Measurements from ENCODE around the gene TMC1. TPM values are rescaled to one million over a fixed set of nuclear protein-coding genes. Genes with fewer than 3 reads are reported as not detected.

TMC1 gene
- total and polyA plus RNA-seq, 2 of the 13 experiments (the other 11 are each of a cell fraction or from before 2014, with no cell fraction given) = 0.02 to 0.03 TPM

DNA sequence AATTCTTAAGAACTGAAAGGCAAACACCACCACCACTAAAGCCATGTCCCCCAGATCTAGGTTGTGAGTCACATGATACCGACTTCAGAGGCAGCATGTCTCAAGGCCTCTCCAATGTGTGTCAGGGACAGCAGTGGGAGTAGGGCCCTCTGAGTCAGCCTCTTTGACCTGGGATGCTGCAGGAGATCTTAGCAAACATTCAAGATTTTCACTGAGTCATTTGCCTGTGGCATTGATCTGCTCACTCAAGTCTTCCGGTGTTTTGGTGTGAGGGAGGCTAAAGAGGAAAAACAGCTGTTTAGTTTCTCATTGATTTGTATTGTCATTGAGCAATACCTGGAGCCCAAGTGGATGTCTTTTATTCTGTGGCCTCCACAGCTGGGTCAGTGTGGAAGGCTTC, 36.1 kb downstream of the TMC1 start (continued):
- TF ChIP-seq, protein P1, sequence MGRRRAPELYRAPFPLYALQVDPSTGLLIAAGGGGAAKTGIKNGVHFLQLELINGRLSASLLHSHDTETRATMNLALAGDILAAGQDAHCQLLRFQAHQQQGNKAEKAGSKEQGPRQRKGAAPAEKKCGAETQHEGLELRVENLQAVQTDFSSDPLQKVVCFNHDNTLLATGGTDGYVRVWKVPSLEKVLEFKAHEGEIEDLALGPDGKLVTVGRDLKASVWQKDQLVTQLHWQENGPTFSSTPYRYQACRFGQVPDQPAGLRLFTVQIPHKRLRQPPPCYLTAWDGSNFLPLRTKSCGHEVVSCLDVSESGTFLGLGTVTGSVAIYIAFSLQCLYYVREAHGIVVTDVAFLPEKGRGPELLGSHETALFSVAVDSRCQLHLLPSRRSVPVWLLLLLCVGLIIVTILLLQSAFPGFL (CRISPR knock-in tag; IDR thresholded peaks at IDR 0.05) = no peak
- TF ChIP-seq ZZZ3 (CRISPR knock-in tag; IDR thresholded peaks at IDR 0.05; ENCODE audit: borderline replicate concordance) = no peak
- no peak for TF ChIP-seq ZNF136 (CRISPR knock-in tag; IDR thresholded peaks at IDR 0.05; ENCODE audit: low read depth)
- TF ChIP-seq ZNF431 (CRISPR knock-in tag; IDR thresholded peaks at IDR 0.05; ENCODE audit: borderline replicate concordance, low read depth) = no peak
- TF ChIP-seq, protein P2, sequence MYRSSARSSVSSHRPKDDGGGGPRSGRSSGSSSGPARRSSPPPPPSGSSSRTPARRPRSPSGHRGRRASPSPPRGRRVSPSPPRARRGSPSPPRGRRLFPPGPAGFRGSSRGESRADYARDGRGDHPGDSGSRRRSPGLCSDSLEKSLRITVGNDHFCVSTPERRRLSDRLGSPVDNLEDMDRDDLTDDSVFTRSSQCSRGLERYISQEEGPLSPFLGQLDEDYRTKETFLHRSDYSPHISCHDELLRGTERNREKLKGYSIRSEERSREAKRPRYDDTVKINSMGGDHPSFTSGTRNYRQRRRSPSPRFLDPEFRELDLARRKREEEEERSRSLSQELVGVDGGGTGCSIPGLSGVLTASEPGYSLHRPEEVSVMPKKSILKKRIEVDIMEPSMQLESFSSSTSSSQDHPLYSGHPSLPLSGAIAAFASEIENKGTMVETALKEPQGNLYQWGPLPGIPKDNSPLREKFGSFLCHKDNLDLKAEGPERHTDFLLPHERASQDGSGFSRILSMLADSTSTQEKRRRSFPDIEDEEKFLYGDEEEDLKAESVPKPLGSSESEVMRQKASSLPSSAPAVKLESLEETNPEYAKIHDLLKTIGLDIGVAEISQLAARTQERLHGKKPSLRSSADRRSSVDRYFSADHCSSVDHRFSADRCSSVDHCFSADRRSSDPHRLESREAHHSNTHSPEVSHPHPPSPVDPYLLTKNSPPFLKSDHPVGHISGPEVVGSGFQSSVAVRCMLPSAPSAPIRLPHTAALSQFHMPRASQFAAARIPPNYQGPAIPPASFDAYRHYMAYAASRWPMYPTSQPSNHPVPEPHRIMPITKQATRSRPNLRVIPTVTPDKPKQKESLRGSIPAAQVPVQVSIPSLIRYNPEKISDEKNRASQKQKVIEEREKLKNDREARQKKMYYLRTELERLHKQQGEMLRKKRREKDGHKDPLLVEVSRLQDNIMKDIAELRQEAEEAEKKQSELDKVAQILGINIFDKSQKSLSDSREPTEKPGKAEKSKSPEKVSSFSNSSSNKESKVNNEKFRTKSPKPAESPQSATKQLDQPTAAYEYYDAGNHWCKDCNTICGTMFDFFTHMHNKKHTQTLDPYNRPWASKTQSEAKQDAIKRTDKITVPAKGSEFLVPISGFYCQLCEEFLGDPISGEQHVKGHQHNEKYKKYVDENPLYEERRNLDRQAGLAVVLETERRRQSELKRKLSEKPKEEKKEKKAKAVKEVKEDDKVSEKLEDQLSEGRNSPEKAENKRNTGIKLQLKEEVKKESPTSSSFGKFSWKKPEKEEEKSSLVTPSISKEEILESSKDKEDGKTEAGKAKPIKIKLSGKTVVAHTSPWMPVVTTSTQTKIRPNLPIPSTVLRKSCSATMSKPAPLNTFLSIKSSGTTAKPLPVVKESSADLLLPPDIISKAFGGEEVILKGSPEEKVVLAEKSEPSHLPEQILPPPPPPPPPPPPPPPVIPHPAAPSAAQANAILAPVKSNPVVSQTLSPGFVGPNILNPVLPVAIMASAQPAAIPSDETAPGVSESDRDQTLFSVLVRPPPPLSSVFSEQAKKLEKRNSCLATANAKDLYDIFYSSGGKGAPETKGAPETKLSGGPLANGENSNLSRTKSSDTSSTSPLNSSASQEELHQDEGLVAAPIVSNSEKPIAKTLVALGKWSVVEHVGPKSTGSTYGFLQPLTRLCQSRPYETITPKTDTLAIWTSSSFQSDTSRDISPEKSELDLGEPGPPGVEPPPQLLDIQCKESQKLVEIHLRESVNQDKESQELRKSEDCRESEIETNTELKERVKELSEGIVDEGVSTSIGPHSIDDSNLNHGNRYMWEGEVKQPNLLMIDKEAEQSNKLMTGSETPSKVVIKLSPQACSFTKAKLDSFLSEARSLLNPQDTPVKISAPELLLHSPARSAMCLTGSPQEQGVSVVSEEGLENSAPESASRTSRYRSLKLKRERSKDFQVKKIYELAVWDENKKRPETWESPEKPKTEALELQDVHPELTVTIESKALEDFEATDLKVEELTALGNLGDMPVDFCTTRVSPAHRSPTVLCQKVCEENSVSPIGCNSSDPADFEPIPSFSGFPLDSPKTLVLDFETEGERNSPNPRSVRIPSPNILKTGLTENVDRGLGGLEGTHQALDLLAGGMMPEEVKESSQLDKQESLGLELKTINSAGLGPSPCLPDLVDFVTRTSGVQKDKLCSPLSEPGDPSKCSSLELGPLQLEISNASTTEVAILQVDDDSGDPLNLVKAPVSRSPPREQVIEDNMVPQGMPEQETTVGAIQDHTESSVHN (CRISPR knock-in tag; IDR thresholded peaks at IDR 0.05) = no peak
- no peak for TF ChIP-seq ZNF274 (CRISPR knock-in tag; IDR thresholded peaks at IDR 0.05)
- no peak for TF ChIP-seq GTF2F1 (IDR thresholded peaks at IDR 0.05; ENCODE audit: low read length)
- TF ChIP-seq, protein P3, sequence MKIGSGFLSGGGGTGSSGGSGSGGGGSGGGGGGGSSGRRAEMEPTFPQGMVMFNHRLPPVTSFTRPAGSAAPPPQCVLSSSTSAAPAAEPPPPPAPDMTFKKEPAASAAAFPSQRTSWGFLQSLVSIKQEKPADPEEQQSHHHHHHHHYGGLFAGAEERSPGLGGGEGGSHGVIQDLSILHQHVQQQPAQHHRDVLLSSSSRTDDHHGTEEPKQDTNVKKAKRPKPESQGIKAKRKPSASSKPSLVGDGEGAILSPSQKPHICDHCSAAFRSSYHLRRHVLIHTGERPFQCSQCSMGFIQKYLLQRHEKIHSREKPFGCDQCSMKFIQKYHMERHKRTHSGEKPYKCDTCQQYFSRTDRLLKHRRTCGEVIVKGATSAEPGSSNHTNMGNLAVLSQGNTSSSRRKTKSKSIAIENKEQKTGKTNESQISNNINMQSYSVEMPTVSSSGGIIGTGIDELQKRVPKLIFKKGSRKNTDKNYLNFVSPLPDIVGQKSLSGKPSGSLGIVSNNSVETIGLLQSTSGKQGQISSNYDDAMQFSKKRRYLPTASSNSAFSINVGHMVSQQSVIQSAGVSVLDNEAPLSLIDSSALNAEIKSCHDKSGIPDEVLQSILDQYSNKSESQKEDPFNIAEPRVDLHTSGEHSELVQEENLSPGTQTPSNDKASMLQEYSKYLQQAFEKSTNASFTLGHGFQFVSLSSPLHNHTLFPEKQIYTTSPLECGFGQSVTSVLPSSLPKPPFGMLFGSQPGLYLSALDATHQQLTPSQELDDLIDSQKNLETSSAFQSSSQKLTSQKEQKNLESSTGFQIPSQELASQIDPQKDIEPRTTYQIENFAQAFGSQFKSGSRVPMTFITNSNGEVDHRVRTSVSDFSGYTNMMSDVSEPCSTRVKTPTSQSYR (CRISPR knock-in tag; IDR thresholded peaks at IDR 0.05; ENCODE audit: borderline replicate concordance) = no peak
- no peak for TF ChIP-seq PRMT3 (CRISPR knock-in tag; IDR thresholded peaks at IDR 0.05; ENCODE audit: borderline replicate concordance, low read depth)
- no peak for TF ChIP-seq NRL (CRISPR knock-in tag; IDR thresholded peaks at IDR 0.05; ENCODE audit: borderline replicate concordance)
- TF ChIP-seq, protein P4, sequence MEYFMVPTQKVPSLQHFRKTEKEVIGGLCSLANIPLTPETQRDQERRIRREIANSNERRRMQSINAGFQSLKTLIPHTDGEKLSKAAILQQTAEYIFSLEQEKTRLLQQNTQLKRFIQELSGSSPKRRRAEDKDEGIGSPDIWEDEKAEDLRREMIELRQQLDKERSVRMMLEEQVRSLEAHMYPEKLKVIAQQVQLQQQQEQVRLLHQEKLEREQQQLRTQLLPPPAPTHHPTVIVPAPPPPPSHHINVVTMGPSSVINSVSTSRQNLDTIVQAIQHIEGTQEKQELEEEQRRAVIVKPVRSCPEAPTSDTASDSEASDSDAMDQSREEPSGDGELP (IDR thresholded peaks at IDR 0.05; ENCODE audit: borderline replicate concordance, low read depth) = peak; percentile 90
- no peak for TF ChIP-seq ZKSCAN8 (CRISPR knock-in tag; IDR thresholded peaks at IDR 0.05; ENCODE audit: borderline replicate concordance)
- TF ChIP-seq ZNF329 (CRISPR knock-in tag; IDR thresholded peaks at IDR 0.05; ENCODE audit: low read depth) = no peak
- peak; percentile 86; the same call in 1 of the 2 replicates for TF ChIP-seq ETV5 (CRISPR knock-in tag; IDR thresholded peaks at IDR 0.05; ENCODE audit: borderline replicate concordance)
- TF ChIP-seq ZNF121 (CRISPR knock-in tag; IDR thresholded peaks at IDR 0.05) = no peak
- TF ChIP-seq ZNF432 (CRISPR knock-in tag; IDR thresholded peaks at IDR 0.05; ENCODE audit: borderline replicate concordance) = no peak
- no peak for TF ChIP-seq ZSCAN20 (CRISPR knock-in tag; IDR thresholded peaks at IDR 0.05; ENCODE audit: borderline replicate concordance)

All from HepG2 (cell line).